NOMO-1 treated with dmso at 0.1 percent for 144 hours (cell line): ENCODE results near the gene TTLL11.
"Not testable (repeated sequence)": the region's sequence is repeated elsewhere in the genome, so short reads cannot be mapped to it uniquely, and the experiment has no call there.

Experiments used
- DNase-seq: peaks from one replicate; lab custom pipeline; 2025; ENCODE audit not compliant: unreplicated experiment; lab: John Stamatoyannopoulos, UW

The TTLL11 gene

GRCh38 chr9:121807069-121807822 is 285.9 kb downstream of the TTLL11 start:
- no peak for DNase-seq

GRCh38 chr9:121802753-121803152 is 290.4 kb downstream of the TTLL11 start:
- DNase-seq: no peak

GRCh38 chr9:121801579-121801978 is 291.5 kb downstream of the TTLL11 start:
- no peak for DNase-seq

GRCh38 chr9:121800376-121800775 is 292.7 kb downstream of the TTLL11 start:
- no peak for DNase-seq

- no peak for DNase-seq
Observed at GRCh38 chr9:121798941-121799340, 294.2 kb downstream of the TTLL11 start.

- DNase-seq: no peak
Observed at GRCh38 chr9:121797081-121797480, 296.0 kb downstream of the TTLL11 start.

GRCh38 chr9:121794334-121794733 is 298.8 kb downstream of the TTLL11 start:
- DNase-seq: not testable (repeated sequence)

GRCh38 chr9:121792476-121792875 is 300.6 kb downstream of the TTLL11 start:
- DNase-seq: not testable (repeated sequence)

GRCh38 chr9:121790841-121791240 is 302.3 kb downstream of the TTLL11 start:
- no peak for DNase-seq

GRCh38 chr9:121788686-121789366 is 304.3 kb downstream of the TTLL11 start:
- DNase-seq: no peak

GRCh38 chr9:121786998-121787422 is 306.1 kb downstream of the TTLL11 start:
- no peak for DNase-seq

- DNase-seq: no peak
Observed at GRCh38 chr9:121786543-121786948, 306.6 kb downstream of the TTLL11 start.

GRCh38 chr9:121785673-121786542 is 307.2 kb downstream of the TTLL11 start:
- no peak for DNase-seq

- DNase-seq: no peak
Observed at GRCh38 chr9:121784731-121785411, 308.2 kb downstream of the TTLL11 start.

GRCh38 chr9:121783521-121784507 is 309.3 kb downstream of the TTLL11 start:
- DNase-seq: no peak

- no peak for DNase-seq
Observed at GRCh38 chr9:121783111-121783510, 310.0 kb downstream of the TTLL11 start.

GRCh38 chr9:121782514-121783110 is 310.5 kb downstream of the TTLL11 start:
- no peak for DNase-seq

- no peak for DNase-seq
Observed at GRCh38 chr9:121781701-121782464, 311.2 kb downstream of the TTLL11 start.

- no peak for DNase-seq
Observed at GRCh38 chr9:121781145-121781548, 312.0 kb downstream of the TTLL11 start.
